Activated T-cell treated with anti-CD3 and anti-CD28 coated beads, Interleukin-2, amount 50 U/mL, for 24 hours (primary cell): ENCODE results near the gene COPE.
A peak's percentile ranks its signal among the peaks of the same experiment; 100 is the strongest.
"Not testable (repeated sequence)": the region's sequence is repeated elsewhere in the genome, so short reads cannot be mapped to it uniquely, and the experiment has no call there.

Source experiments
- DNase-seq: peaks from one replicate; pipeline ENCODE4 v3.0.0-alpha.2; 2020
- H3K27ac Mint-ChIP-seq: 2 replicates; pipeline ENCODE4 v1.8.0; 2020; ENCODE audit warnings: mild to moderate bottlenecking, mixed read lengths
- H3K27me3 Mint-ChIP-seq: 2 replicates; pipeline ENCODE4 v1.8.0; 2020; ENCODE audit warnings: mixed read lengths
- H3K36me3 Mint-ChIP-seq: 2 replicates; pipeline ENCODE4 v1.8.0; 2020; ENCODE audit warnings: low read depth, mixed read lengths
- H3K4me1 Mint-ChIP-seq: 2 replicates; pipeline ENCODE4 v1.8.0; 2020; ENCODE audit warnings: low read depth, mixed read lengths
- H3K4me3 Mint-ChIP-seq: 2 replicates; pipeline ENCODE4 v1.8.0; 2020; ENCODE audit warnings: mild to moderate bottlenecking, moderate library complexity, mixed read lengths
- H3K9me3 Mint-ChIP-seq: 2 replicates; pipeline ENCODE4 v1.8.0; 2020; ENCODE audit warnings: mixed read lengths

COPE gene

GRCh38 chr19:18928018-18928805, 9.0 kb upstream of the COPE start:
- Mint-ChIP-seq H3K4me3 (no peak overlapping the region), H3K4me1 (peaks cover 8% of the 10 kb centered on the region), H3K36me3 (peaks cover 60% of the 10 kb centered on the region), H3K9me3 (no peaks in the 10 kb centered on the region), H3K27me3 (peaks cover 4% of the 10 kb centered on the region), H3K27ac (no peak overlapping the region)
- no peak for DNase-seq

DNA sequence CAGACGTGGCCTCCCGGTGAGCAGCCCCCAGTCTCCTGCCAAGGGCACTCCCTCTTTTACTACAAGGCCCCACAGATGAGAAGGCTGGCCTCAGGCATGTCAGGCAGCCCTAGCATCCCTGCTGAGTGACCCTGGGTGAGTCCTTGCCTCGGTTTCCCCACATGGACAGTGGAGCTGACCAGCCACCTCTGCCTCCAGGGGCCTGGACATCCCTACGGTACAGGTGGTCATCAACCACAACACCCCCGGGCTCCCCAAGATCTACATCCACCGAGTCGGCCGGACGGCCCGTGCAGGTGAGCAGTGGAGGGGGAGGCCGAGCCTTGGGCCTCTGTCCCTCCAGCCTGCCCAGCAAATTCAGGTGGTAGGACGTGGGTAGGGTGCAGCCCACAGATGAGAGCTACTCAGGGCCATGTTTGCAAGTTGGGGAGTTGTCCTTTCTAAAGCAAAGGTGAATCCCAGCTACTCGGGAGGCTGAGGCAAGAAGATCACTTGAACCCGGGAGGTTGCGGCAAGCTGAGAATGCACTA, 5.6 kb upstream of the COPE start:
- Mint-ChIP-seq H3K9me3 (no peaks in the 10 kb centered on the region), H3K4me1 (peaks cover 17% of the 10 kb centered on the region), H3K27me3 (no peaks in the 10 kb centered on the region), H3K27ac (peak overlapping the region; percentile 12), H3K4me3 (no peak overlapping the region), H3K36me3 (peaks cover 95% of the 10 kb centered on the region)
- no peak for DNase-seq

DNA sequence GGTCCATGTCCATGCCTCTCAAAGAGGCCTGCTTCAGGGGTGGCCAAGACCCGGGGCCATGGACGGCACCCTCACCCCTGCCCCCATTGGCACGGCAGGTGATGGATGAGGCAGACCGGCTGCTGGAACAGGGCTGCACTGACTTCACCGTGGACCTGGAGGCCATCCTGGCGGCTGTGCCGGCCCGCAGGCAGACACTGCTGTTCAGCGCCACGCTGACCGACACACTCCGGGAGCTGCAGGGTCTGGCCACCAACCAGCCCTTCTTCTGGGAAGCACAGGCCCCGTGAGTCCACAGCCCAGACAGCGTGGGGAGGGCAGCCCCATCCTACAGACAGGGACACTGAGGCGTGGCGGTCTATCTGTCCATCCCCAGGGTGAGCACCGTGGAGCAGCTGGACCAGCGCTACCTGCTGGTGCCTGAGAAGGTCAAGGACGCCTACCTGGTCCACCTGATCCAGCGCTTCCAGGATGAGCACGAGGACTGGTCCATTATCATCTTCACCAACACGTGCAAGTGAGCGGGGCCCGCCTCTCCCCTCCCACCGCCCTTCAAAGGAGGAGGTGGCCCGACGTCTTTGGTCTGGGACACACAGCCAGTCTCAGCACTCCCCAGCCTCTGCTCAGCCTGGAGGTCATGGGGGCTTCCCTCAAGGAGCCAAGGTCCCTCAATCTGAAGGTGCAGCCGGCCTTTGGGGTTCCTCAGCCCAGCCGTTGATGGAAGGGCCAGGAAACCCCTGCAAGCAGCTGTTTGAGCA, 3.2 kb upstream of the COPE start:
- no peaks in the 10 kb centered on the region for H3K9me3 Mint-ChIP-seq
- no peak for DNase-seq
- no peaks in the 10 kb centered on the region for H3K27me3 Mint-ChIP-seq
- H3K4me3 Mint-ChIP-seq, result no peak overlapping the region
- no peak overlapping the region for H3K27ac Mint-ChIP-seq
- H3K36me3 Mint-ChIP-seq, result peaks cover 91% of the 10 kb centered on the region
- H3K4me1 Mint-ChIP-seq, result peaks cover 31% of the 10 kb centered on the region

GRCh38 chr19:18921593-18921992, 2.4 kb upstream of the COPE start:
- peaks cover 36% of the 10 kb centered on the region for H3K4me1 Mint-ChIP-seq
- H3K36me3 Mint-ChIP-seq, result peaks cover 87% of the 10 kb centered on the region
- no peaks in the 10 kb centered on the region for H3K27me3 Mint-ChIP-seq
- no peaks in the 10 kb centered on the region for H3K9me3 Mint-ChIP-seq
- DNase-seq, result no peak
- H3K4me3 Mint-ChIP-seq, result peak overlapping the region; percentile 94
- peak overlapping the region; percentile 97 for H3K27ac Mint-ChIP-seq

DNA sequence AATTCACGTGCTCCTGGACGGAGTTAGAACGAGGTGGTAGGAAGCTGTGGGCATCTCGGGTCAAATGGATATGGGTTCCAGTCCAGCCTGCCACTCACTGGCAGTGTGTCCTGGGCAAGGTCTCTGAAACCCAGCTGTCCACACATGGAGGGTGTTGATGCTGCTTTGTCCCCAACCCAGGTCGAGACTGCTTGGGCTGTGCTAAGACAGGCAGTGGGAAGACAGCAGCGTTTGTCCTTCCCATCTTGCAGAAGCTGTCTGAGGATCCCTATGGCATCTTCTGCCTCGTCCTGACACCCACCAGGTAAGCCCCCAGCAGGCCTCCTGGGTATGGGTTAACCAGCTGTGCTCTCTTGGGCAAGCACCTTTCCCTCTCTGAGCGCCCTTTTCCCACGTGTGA, 1.2 kb upstream of the COPE start:
- Mint-ChIP-seq H3K4me1 (peaks cover 41% of the 10 kb centered on the region), H3K27me3 (no peaks in the 10 kb centered on the region), H3K4me3 (peak overlapping the region; percentile 94), H3K27ac (peak overlapping the region; percentile 97), H3K9me3 (no peaks in the 10 kb centered on the region), H3K36me3 (peaks cover 87% of the 10 kb centered on the region)
- no peak for DNase-seq

GRCh38 chr19:18919900-18920214, 670 bp upstream of the COPE start:
- Mint-ChIP-seq H3K27me3 (no peaks in the 10 kb centered on the region), H3K27ac (peak overlapping the region; percentile 97), H3K4me3 (peak overlapping the region; percentile 94), H3K36me3 (peaks cover 88% of the 10 kb centered on the region), H3K9me3 (no peaks in the 10 kb centered on the region), H3K4me1 (peaks cover 45% of the 10 kb centered on the region)
- no peak for DNase-seq

- peaks cover 50% of the 10 kb centered on the region for H3K4me1 Mint-ChIP-seq
- H3K9me3 Mint-ChIP-seq, H3K27me3 Mint-ChIP-seq, DNase-seq: not testable (repeated sequence)
- H3K36me3 Mint-ChIP-seq, result peaks cover 86% of the 10 kb centered on the region
- peak overlapping the region; percentile 94 for H3K4me3 Mint-ChIP-seq
- H3K27ac Mint-ChIP-seq, result peak overlapping the region; percentile 69
Measured at GRCh38 chr19:18917593-18917992, 1.6 kb downstream of the COPE start.

- no peak for DNase-seq
- peaks cover 81% of the 10 kb centered on the region for H3K36me3 Mint-ChIP-seq
- no peaks in the 10 kb centered on the region for H3K9me3 Mint-ChIP-seq
- peak overlapping the region; percentile 10 for H3K4me3 Mint-ChIP-seq
- no peaks in the 10 kb centered on the region for H3K27me3 Mint-ChIP-seq
- H3K27ac Mint-ChIP-seq, result peak overlapping the region; percentile 33
- H3K4me1 Mint-ChIP-seq, result peaks cover 42% of the 10 kb centered on the region
Measured at GRCh38 chr19:18915639-18916038, 3.5 kb downstream of the COPE start.

DNA sequence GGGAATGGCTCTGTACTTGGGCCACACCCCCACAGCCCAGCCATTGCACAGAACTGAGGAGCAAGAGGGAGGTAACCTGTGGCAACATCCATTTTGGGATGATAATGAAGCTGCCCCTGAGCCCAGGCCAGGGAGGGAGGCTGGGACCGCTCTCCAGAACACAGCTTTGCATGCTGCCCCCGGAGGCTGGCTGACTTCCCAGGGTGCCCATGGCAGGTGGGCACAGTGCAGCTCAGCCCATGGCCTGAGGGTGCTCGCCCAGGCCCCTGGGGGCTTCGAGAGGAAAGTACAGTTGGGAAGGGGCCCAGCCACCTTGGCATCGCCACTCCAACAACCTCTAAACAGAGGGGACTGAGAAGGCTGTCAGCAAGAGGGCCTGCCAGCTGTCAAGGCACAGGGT, 5.7 kb downstream of the COPE start:
- Mint-ChIP-seq H3K36me3 (peaks cover 81% of the 10 kb centered on the region), H3K9me3 (no peaks in the 10 kb centered on the region), H3K4me3 (no peak overlapping the region), H3K27ac (no peak overlapping the region), H3K27me3 (no peaks in the 10 kb centered on the region), H3K4me1 (peaks cover 27% of the 10 kb centered on the region)
- no peak for DNase-seq

DNA sequence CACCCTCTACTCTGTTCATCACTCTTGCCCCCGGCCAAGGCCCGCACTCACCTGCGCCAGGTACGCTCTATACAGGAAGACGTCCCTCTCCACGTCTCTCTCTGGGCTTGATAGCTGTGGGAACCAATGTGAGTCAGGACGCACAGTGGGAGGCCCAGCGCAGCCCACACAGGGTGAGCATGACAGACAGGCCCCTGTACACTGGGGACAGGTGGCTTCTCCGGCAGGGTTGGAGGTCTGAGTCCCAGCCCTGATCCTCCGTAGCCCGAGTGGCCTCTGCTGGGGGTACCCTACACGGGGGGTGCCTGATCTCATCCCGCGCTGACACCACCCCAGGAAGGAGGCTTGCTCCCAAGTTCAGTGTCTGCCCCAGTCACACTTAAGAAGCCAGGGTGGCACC, 6.3 kb downstream of the COPE start:
- no peaks in the 10 kb centered on the region for H3K9me3 Mint-ChIP-seq
- H3K4me3 Mint-ChIP-seq, result no peak overlapping the region
- H3K4me1 Mint-ChIP-seq, result peaks cover 23% of the 10 kb centered on the region
- H3K27me3 Mint-ChIP-seq, result no peaks in the 10 kb centered on the region
- no peak for DNase-seq
- H3K36me3 Mint-ChIP-seq, result peaks cover 80% of the 10 kb centered on the region
- no peak overlapping the region for H3K27ac Mint-ChIP-seq

- Mint-ChIP-seq H3K27ac (no peak overlapping the region), H3K9me3 (no peaks in the 10 kb centered on the region), H3K4me1 (peaks cover 14% of the 10 kb centered on the region), H3K4me3 (no peak overlapping the region), H3K27me3 (no peaks in the 10 kb centered on the region), H3K36me3 (peaks cover 82% of the 10 kb centered on the region)
- no peak for DNase-seq
Measured at GRCh38 chr19:18910801-18911436, 8.3 kb downstream of the COPE start.

- no peaks in the 10 kb centered on the region for H3K27me3 Mint-ChIP-seq
- peaks cover 5% of the 10 kb centered on the region for H3K4me1 Mint-ChIP-seq
- no peak overlapping the region for H3K4me3 Mint-ChIP-seq
- H3K27ac Mint-ChIP-seq, result no peak overlapping the region
- DNase-seq, result no peak
- peaks cover 82% of the 10 kb centered on the region for H3K36me3 Mint-ChIP-seq
- H3K9me3 Mint-ChIP-seq, result no peaks in the 10 kb centered on the region
Measured at GRCh38 chr19:18910010-18910409, 9.2 kb downstream of the COPE start.

DNA sequence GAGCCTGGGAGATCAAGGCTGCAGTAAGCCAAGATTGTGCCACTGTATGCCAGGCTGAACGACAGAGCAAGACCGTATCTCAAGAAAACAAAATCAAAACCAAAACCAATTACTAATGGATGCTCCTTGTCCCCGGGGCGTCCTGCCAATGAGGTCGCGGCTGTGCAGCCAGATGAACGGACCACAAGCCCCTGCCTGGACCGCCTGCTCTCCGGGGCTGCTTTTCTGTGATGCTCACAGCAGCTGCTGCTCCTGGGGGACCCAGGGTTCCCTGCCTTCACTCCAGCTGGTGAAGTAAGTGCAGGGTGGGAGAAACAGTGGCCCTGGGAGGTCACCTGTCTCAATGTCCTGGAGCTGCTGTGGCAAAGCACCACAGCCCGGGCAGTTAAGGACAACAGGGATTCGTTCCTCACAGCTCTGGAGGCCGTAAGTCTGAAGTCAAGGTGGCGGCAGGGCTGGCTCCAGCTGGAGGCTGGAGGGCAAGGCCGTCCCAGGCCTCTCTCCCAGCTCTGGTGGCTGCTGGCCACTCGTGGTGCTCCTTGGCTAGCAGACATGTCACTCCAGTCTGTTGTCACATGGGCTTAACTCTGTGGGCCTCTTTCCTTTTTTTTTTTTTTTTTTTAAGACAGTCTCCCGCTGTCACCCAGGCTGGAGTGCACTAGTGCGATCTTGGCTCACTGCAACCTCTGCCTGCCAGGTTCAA, 10.1 kb downstream of the COPE start:
- no peak for DNase-seq
- Mint-ChIP-seq H3K27me3 (no peaks in the 10 kb centered on the region), H3K27ac (no peak overlapping the region)

More for the DNA sequence above, 10.1 kb downstream of the COPE start:
- no peaks in the 10 kb centered on the region for H3K9me3 Mint-ChIP-seq
- peaks cover 4% of the 10 kb centered on the region for H3K4me1 Mint-ChIP-seq
- H3K4me3 Mint-ChIP-seq, result no peak overlapping the region
- H3K36me3 Mint-ChIP-seq, result peaks cover 84% of the 10 kb centered on the region
